SU-DHL-6 (cell line): ENCODE data around the gene KAT2B.

Source experiments
- H2AFZ ChIP-seq: fragments of 200-600 bp; sonication (generic); 2 replicates; pipeline ENCODE4 v1.6.1; 2014; ENCODE audit warnings: low read depth, mild to moderate bottlenecking, moderate library complexity, mixed read lengths, antibody characterized with exemption, low read length; ENCODE audit not compliant: severe bottlenecking
- H3F3A ChIP-seq: fragments of 200-600 bp; shearing (Covaris generic); 2 replicates; pipeline ENCODE4 v1.6.0; 2016; ENCODE audit warnings: antibody characterized with exemption, mild to moderate bottlenecking; ENCODE audit not compliant: insufficient read depth
- H3K27ac ChIP-seq: fragments of 200-600 bp; sonication (generic); 2 replicates; pipeline ENCODE4 v1.5.1; 2016; ENCODE audit warnings: low read depth, mild to moderate bottlenecking, low read length, moderate library complexity, mixed read lengths
- H3K27me3 ChIP-seq: fragments of 200-600 bp; sonication (generic), shearing (Covaris generic); 2 replicates; pipeline ENCODE4 v1.6.0; 2014; ENCODE audit warnings: mild to moderate bottlenecking, low read length
- H3K36me3 ChIP-seq: fragments of 200-600 bp; sonication (generic); 2 replicates; pipeline ENCODE4 v1.6.1; 2014; ENCODE audit warnings: mild to moderate bottlenecking, low read length, mixed read lengths
- H3K4me2 ChIP-seq: fragments of 300-600, 200-600 bp; shearing (Covaris generic), sonication (generic); 2 replicates; pipeline ENCODE4 v1.6.0; 2014; ENCODE audit warnings: low read length, low read depth, mild to moderate bottlenecking; ENCODE audit not compliant: poor library complexity, severe bottlenecking
- H3K4me3 ChIP-seq: fragments of 200-600 bp; sonication (generic); 2 replicates; pipeline ENCODE4 v1.5.1; 2014; ENCODE audit warnings: antibody characterized with exemption, low read length, mild to moderate bottlenecking, mixed read lengths; ENCODE audit not compliant: insufficient read depth, poor library complexity, severe bottlenecking
- H3K79me2 ChIP-seq: fragments of 200-600 bp; sonication (generic); 2 replicates; pipeline ENCODE4 v1.6.1; 2014; ENCODE audit warnings: mild to moderate bottlenecking, low read length, moderate library complexity; ENCODE audit not compliant: insufficient read depth
- H3K9ac ChIP-seq: fragments of 200-600 bp; sonication (generic); 2 replicates; pipeline ENCODE4 v1.7.0; 2014; ENCODE audit warnings: mild to moderate bottlenecking, low read length
- H3K9me2 ChIP-seq: fragments of 200-600 bp; sonication (generic); replicated peaks from 2 replicates; pipeline ENCODE4 v1.6.1; 2014; ENCODE audit warnings: low read length; ENCODE audit not compliant: insufficient read depth
- H3K9me3 ChIP-seq: fragments of 200-600 bp; sonication (generic); 2 replicates; pipeline ENCODE4 v1.6.1; 2014; ENCODE audit warnings: low read length, mixed read lengths; ENCODE audit not compliant: insufficient read depth
- H4K20me1 ChIP-seq: fragments of 200-600 bp; sonication (generic); 2 replicates; pipeline ENCODE4 v1.6.1; 2014; ENCODE audit warnings: low read depth, mild to moderate bottlenecking, antibody characterized with exemption, low read length, moderate library complexity, mixed read lengths
- EZH2phosphoT487 ChIP-seq: fragments of 200-600 bp; sonication (generic), shearing (Covaris generic); conservative IDR thresholded peaks from 2 replicates; pipeline ENCODE4 v1.6.1; 2018; ENCODE audit warnings: mild to moderate bottlenecking, antibody characterized with exemption, low read length, moderate library complexity, mixed read lengths
- TF ChIP-seq, protein P1 (sequence below): fragments of 200-600 bp; sonication (generic); IDR thresholded peaks from one replicate; pipeline ENCODE4 v1.5.1; 2017; ENCODE audit warnings: antibody characterized with exemption, mild to moderate bottlenecking, low read length, moderate library complexity; ENCODE audit not compliant: insufficient read depth, poor library complexity, severe bottlenecking

The KAT2B gene

DNA sequence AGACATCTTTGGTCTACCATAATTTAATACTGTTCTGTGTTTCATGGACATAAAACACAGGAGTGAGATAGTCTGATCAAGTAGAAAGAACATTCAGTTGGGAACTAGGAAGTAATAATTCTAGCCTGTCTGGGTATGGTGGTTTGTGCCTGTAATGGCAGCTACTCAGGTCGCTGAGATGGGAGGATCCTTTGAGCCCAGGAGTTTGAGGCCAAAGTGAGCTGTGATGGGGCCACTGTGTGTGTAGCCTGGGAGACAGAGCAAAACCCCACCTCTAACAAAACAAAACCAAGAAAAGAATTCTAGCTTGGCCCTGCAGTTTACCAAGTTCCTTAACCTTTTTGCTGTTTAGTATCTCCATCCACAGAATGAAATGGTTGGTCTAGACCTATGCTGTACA lies 36.8 kb downstream of the KAT2B start:
- Histone ChIP-seq H3K4me3 (no peak overlapping the region), H3K9ac (no peak overlapping the region), H4K20me1 (no peaks in the 10 kb centered on the region), H3K27ac (no peak overlapping the region), H3K36me3 (no peaks in the 10 kb centered on the region; the same call in 1 of the 2 replicates), H3K9me3 (no peaks in the 10 kb centered on the region), H3F3A (peaks cover 3% of the 10 kb centered on the region; the same call in 1 of the 2 replicates), H3K9me2 (no peaks in the 10 kb centered on the region), H3K4me2 (no peak overlapping the region), H3K27me3 (no peaks in the 10 kb centered on the region), H3K79me2 (peaks cover 4% of the 10 kb centered on the region), H2AFZ (no peak overlapping the region)
- TF ChIP-seq EZH2phosphoT487 = no peak
- TF ChIP-seq, protein P1, sequence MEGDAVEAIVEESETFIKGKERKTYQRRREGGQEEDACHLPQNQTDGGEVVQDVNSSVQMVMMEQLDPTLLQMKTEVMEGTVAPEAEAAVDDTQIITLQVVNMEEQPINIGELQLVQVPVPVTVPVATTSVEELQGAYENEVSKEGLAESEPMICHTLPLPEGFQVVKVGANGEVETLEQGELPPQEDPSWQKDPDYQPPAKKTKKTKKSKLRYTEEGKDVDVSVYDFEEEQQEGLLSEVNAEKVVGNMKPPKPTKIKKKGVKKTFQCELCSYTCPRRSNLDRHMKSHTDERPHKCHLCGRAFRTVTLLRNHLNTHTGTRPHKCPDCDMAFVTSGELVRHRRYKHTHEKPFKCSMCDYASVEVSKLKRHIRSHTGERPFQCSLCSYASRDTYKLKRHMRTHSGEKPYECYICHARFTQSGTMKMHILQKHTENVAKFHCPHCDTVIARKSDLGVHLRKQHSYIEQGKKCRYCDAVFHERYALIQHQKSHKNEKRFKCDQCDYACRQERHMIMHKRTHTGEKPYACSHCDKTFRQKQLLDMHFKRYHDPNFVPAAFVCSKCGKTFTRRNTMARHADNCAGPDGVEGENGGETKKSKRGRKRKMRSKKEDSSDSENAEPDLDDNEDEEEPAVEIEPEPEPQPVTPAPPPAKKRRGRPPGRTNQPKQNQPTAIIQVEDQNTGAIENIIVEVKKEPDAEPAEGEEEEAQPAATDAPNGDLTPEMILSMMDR = no peak

DNA sequence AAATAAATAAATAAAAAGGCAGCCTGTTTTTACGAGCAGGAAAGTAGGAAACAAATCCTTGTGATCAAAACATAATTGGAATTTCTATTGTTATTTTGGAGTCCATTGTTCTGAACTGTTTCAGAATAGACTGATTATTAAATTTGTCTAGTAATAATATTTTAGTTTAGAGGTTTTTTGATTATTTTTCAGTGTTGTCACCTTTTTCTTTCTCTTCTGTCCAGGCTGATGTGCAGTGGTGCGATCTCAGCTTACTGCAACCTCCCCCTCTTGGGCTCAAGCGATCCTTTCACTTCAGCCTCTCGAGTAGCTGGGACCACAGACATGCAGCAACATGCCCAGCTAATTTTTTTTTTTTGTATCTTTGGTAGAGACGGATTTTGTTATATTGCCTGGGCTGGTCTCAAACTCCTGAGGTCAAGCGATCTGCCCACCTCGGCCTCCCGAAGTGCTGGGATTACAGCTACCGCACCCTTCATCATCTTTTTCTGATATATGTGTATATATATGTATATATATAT lies 38.0 kb downstream of the KAT2B start:
- Histone ChIP-seq H3K4me3 (no peak overlapping the region), H2AFZ (no peak overlapping the region), H3K36me3 (peaks cover 3% of the 10 kb centered on the region; the same call in 1 of the 2 replicates), H3K27ac (no peak overlapping the region), H3K9ac (no peak overlapping the region), H3F3A (peaks cover 3% of the 10 kb centered on the region; the same call in 1 of the 2 replicates), H3K27me3 (no peaks in the 10 kb centered on the region), H4K20me1 (no peaks in the 10 kb centered on the region), H3K4me2 (no peak overlapping the region), H3K9me3 (no peaks in the 10 kb centered on the region), H3K9me2 (no peaks in the 10 kb centered on the region), H3K79me2 (peaks cover 4% of the 10 kb centered on the region; the same call in 1 of the 2 replicates)
- TF ChIP-seq EZH2phosphoT487 = no peak
- TF ChIP-seq, protein P1 = no peak

DNA sequence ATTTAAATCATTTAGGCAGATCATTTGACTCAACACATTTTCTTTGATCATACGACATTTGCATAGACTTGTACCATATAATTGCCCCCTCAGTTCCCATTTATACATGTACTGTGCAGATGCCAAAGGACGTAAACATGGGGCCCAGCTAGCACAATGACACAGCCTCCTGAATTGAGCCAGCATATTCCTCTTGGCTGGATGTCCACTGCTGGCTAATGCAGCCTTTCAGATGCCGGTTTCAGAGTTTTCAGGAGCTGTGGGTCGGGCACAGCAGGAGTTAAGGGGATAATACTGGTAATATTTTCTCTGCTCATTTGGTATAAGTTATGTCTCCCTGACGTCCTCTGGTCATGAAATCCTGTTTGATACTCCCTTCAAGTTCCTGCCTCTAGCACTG lies 39.4 kb downstream of the KAT2B start:
- no peak overlapping the region for H2AFZ ChIP-seq
- no peaks in the 10 kb centered on the region for H4K20me1 ChIP-seq
- H3K79me2 ChIP-seq = peaks cover 4% of the 10 kb centered on the region; the same call in 1 of the 2 replicates
- H3K9me2 ChIP-seq = no peaks in the 10 kb centered on the region
- no peak overlapping the region for H3K4me2 ChIP-seq
- no peaks in the 10 kb centered on the region for H3K9me3 ChIP-seq
- H3K36me3 ChIP-seq = peaks cover 3% of the 10 kb centered on the region; the same call in 1 of the 2 replicates
- H3K9ac ChIP-seq = no peak overlapping the region
- no peak for TF ChIP-seq EZH2phosphoT487
- TF ChIP-seq, protein P1 = no peak
- no peak overlapping the region for H3K27ac ChIP-seq
- no peaks in the 10 kb centered on the region for H3K27me3 ChIP-seq
- H3F3A ChIP-seq = no peaks in the 10 kb centered on the region
- H3K4me3 ChIP-seq = no peak overlapping the region
